Activated CD4-positive, CD25-positive, alpha-beta regulatory T cell (primary cell): ENCODE data around the gene MAX.

Experiments
- DNase-seq, 4 experiments: peaks; one replicate each; lab custom pipeline; 2025; lab: John Stamatoyannopoulos, UW

Gene MAX

DNA sequence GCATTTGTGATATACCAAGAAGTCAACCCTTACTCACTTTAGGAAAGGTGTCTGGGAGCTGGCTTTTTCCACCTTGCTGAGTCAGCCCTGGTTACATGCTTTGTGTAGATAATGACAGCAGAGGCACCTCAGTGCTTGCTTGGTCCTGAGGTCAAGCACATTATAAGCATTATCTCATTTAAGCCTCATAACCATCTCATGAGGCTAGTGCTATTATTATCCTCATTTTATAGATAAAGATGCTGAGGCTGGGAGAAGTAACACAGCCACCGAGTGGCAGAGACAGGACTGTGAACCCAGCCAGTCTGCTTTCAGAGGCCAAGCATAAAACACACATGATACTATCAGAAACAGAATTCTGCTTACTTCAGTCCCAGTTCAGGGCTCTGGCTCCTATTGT, 29.4 kb downstream of the MAX start:
- DNase-seq: no peak

DNA sequence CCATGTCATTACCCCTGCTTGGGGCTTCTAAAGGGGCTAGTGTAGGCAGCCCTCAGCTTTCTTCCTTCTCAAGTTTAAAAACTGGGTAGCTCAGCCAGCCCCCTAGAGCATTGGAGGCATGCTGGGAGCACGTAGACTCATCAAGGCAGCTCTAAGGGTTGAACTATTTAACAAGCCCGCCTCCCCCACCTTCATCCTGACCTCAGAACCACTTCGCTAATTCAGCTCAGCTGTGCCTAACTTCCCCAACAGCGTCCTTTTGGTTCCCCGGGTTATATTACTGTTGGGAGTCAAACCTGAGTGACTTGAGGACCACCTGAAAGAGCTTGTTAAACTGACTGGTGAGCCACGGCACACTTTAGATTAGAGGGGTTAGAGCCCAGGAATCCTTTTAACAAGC, 30.1 kb downstream of the MAX start:
- no peak for DNase-seq

DNA sequence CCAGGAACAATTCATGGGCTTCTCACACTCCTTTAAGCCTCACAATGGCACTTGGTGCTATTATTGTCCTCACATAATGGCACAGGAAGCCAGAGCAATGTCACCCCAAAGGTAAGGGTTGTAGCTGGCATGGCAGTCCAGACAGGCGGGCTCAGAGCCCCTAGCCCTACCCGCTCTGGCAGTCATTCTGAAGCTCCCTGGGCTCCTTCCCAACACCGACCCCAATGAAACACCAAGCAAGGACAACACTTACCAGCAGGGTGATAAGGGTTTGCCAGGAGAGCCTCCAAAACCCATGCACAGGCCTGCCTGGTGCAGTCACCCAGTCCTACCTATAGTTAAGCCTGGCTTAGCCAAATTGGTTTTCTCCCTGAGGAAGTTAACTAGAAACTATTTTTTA, 30.8 kb downstream of the MAX start:
- no peak for DNase-seq

DNA sequence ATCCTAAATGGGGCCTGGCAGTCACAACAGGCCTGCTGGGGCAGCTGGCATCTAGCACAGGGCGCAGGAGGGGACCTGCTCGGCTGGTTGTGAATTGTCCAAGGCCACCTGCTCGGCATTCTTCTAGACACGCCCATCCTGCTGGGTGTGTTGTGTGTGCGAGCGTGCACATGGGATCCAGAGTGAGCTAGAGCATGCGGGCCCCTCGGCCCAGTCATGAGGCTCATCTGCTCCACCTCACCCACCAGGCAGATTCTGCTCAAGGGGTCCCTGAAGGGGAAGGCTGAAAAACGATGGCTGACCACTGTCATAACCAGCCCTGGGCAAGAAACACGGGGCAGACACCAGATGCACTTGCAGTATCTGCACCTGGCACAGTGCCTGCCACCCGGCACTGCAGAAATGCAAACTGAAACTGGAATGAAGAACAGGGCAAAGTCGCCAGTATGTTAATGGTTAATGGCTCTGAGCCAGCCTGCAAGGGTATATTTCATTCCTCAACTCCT, 31.8 kb downstream of the MAX start:
- DNase-seq: no peak

DNA sequence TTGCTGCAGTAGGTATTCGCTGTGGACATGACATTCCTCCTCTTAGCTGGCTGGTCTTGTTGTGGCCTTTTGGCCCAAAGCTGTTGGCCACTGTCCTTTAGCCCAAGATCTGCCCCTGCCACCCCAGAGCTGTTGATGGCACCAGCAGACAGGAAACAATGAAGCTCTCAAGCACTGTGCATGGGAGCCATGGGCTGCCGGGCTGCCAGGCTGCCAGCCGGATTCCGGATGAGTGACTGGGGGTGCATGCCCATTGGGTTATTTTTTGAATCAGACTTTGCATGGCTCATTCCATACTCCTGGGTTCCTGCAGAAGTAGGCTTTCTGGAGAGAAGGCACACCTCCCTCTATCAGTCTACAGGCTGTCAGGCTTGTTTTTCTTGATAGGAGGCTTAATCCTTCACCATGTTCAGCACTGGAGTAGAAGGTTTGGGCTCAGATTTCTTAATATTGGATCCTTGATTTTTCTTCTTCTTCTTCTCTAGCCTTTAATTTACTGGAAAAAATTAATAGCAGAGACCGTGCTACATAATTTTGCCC, 32.4 kb downstream of the MAX start:
- no peak for DNase-seq

DNA sequence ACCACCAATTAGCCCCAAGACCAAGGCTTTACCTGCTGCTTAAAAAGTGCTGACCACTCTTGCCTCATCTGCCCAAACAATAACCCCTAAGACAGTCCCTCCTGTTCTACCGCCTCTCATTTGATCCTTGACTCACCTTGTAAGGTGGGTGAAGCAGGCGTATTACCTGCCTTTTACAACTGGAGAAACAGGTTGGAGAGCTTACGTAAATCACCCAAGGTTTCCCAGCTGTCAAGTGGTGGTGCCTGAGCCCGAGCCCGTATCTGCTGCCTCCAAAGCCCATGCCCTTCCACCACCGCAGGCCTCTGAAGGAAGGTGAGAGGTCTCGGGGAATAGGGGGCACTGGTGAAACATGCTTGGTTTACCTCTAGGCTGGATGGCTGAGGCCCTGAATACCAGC, 36.6 kb downstream of the MAX start:
- DNase-seq: no peak

DNA sequence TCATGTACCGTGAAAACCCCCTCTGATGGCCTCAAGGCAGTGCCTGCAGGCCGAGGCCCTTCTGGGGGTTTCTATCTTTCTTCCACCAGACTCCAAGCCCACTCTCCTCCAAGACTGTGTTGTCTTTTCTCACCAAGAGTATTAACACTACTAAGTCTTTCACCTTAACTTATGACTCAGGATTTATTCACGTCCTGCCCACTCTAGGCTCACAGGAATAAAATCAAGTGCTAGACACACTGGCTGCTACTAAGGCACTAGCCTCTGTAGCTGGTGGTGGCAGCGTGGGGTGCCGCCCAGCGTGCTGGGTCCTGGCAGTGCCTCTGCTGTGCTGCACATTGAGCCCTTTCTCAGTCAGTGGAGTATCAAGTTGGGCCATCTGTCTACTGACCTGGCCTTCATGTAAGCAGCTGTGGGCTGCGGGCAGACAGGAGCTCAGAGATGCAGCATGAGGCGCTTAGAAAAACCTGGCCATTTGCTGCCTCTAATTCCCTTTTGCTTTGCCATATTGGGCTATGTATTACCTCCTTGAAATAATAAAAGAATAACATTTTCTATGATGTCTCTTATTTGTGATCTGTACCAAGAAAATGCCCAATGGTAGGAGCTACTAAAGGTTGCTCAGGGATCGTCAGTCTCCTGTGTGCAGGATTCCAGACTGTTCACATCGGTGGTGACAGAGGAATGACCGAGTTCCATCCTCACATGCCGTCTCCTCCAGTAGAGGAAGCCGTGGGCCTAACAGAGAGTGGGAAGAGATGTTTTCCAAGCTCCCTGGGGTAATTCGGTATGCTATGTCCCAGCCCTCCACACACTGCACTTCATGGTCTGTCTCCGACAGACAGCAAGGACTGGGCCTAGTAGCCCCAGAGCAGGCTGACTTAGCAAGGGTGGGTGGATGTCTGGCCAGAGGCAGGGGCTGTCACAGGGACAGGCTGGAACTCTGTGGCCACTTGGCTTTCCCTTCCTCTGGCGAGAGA, 39.9 kb downstream of the MAX start:
- DNase-seq: no peak

DNA sequence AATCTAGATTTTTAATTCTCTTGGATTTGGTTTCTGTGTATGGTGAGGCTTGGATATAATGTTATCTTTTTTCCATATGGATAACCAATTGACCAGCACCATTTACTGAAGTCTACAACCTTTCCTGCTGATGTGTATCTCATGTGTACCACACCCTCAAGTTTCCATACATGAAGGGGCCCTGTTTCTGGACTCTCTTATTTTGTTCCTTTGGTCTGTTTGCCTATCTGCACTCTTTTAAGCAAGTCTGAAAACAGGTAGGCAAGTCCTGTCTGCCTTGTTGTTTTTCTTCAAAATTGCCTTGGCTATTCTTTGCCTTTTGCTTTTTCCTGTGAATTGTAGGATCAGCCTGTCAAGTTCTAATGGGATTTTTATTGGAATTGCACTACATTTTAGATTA, 44.6 kb downstream of the MAX start:
- DNase-seq: no peak

DNA sequence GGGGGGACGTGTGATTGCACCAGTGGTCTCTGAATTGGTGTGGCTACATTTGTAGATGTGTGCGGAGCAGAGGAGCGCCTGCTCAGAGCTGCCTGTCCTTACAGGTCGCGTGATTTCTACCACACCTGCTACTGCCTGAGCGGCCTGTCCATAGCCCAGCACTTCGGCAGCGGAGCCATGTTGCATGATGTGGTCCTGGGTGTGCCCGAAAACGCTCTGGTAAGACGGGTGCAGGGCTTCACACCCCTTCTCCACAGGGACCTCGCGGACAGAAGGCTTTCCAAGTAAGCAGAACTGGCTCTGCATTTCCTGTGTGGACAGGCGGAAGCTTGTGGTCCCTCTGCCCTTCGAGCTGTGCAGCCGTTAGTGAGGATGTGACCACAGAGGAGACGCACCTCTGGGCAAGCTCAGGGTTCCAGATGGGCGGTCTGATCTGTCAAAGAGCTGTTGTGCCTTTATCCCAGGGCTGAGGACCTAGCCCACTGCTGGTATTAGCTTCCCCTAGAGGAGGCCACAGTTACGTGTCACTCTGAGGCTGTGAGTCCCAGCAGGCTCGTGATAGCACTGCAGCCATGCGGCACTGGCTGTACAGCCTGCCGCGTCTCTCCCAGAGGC, 47.7 kb downstream of the MAX start:
- no peak for DNase-seq

DNA sequence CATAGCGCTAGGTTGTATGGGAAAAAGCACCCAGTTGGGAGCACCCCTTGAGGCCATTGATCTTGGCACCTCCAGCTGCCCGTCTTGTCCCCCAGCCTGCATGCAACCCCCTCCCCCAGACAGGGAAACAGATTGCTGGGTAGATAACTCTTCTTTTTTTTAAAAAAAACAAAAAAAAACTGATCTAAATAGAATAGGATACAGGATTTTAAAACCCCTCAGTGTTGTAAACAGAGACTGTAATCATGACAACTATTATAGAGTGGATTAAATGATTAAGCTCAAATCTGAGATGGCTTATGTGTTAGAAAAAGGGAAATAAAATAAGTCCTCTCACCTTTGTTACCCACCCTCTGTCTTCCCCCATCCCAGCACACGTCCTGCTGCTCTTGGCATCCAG, 48.9 kb downstream of the MAX start:
- DNase-seq: no peak

DNA sequence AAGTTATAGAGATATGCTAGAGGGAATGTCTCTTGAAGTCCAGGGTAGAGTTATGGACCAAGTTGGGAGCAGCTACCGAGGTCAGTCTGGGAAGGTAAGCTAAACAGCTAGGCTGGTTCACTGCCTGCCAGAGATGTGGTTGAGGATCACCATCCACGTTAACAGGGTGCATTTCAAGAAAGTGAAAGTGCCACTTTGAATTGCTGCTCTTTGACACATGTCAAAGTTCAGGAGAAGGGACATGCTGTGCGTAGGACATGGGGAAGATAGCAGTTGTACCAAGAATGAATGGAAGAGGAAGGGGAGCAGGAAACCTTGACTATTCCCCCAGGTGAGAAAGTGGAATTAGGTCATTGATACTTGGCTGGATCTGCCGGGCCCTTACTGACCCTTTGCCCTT, 49.5 kb downstream of the MAX start:
- no peak for DNase-seq

DNA sequence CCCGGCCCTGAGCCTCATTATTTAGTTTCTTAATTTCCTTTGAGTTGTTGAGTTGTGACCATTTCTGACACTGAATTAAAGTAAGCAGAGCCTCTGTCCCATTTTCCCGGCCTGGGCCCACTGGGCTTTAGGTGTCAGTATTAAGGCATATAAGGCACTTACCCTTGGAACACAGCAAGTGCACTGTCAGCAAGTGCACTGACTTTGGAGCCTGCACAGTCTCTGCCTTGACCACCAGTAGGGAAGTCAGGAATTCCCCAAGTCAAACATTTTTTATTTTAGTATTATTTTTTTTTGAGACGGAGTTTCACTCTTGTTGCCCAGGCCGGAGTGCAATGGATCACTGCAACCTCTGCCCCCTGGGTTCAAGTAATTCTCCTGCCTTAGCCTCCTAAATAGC, 56.6 kb downstream of the MAX start:
- DNase-seq: no peak

DNA sequence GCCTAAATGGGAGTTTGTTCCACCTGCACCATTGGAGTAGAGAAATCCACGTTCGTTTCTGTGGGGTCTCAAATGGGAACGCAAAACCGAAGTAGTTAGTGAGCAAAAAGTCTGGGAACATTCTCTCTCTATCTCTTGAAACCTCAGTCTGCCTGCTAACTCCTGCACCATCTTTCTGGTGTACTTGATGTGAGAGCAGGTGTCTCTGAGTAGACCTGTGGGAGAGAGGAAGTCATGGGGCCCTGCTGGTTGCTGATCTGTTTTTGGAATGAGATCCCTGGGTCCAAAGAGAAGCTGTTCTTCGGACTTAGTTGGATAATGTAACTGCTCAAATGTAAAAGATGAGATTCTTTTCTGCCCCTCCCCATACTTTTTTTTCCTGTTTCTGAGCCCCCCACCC, 57.3 kb downstream of the MAX start:
- DNase-seq: no peak

DNA sequence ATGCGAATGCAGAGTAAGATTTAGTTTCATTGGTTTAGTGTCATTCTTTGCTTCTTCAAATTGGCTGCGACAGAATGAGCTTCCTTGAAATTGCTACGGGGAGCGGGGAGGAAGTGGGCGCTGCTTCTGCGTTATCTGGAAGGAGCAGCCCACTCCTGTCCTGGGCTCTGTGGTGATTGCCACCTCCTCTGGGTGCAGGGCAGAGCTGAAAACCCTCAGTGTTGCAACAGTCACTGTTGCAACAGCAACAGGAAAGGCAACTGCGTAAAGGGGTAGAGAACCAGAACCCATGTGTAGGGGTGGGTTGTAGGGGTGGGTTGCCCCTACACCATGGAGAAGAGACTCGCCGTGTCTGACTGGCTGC, 57.7 kb downstream of the MAX start:
- no peak for DNase-seq

DNA sequence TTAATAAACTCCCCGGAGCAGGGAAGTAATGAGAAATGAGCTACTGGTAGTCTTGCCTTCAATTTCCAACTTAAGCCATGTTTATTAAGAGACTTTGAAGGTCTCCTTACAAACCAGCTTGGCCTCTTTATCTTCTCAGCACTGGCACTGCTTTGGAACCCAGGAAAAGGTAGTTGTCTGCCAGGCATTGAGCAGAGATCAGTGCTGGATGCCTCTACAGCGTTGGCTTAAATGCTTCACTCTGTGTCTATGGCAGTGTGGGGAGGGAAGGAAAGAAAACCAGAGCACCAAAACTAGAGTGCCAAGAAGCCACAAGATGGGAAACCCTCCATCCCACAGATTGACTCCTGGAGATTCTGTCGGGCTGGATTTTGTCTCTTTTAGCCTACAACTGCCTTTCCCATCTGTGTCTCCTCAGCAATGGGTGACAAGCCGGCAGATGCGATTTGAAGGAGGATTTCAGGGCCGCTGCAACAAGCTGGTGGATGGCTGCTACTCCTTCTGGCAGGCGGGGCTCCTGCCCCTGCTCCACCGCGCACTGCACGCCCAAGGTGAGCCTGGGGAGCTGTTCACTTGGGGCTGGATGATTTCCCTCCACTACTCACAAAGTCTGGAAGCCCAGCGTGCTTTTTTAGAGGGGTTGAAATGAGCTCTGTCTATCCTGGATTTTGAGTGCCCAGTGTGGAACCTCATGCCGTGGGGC, 58.3 kb downstream of the MAX start:
- DNase-seq: no peak

DNA sequence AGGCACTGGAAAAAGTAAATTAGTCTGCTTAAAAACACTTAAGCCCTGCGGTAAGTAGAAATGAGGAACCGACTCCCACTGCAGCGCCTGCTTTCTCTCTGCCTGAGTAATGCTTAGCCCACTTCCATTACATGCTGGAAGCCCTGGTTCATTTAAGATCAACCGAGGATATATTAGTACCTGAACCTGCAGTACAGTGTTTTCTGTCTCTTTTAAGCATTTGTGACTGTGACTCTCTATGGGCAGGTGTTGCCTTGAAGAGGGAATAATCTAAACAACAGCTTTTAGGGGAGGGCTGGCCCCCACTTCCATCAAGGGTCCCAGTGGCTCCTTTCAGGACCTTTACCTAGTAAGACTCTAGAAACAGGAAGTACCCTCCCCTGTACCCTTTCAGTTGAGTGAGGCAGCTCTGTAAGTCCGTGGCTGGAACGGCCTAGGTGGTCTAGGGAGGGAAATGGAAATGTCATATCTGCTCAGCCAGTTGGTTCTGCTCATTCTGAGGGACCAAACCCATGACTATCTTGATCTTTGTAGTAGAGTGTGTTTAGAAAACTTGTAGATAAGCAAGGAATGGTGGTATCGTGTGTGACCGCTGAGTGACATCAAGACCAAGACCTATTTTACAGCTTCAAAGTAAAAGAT, 59.5 kb downstream of the MAX start:
- DNase-seq: no peak

DNA sequence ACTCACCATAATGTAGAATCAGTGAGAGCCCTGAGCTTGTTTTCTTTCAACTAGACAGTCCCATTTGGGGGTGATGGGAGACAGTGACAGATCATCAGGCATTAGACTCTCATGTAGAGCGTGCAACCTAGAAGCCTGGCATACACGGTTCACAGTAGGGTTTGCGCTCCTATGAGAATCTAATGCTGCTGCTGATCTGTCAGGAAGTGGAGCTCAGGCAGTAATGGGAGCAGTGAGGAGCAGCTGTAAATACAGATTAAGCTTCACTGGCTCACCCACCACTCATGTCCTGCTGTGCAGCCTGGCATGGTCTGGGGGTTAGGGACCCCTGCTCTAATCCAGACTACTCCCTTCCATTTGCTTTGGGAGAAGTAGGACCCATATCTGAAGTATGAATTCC, 60.0 kb downstream of the MAX start:
- DNase-seq: no peak

DNA sequence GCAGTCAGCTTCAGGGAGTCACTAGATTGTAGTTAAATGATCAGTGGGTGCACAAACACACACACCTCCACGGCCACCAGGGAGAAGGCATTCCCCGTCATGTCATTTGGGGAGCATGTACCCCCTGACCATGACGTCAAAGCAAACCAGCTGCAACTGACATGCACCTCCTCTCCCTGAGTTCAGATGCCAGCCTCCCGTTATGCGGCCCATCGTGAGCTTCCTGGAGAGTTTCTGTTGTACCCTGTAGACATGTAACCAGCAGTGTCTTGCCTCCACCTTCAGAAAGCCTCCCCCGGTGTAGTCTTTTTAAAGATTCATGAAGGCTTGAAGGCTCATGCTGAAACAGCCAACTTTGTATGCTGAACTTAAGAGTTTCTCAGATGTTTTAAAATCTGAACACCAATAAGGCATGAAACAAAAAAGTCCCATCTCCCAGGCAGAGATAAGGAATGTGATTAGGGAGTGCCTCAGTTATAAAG, 60.8 kb downstream of the MAX start:
- no peak for DNase-seq

DNA sequence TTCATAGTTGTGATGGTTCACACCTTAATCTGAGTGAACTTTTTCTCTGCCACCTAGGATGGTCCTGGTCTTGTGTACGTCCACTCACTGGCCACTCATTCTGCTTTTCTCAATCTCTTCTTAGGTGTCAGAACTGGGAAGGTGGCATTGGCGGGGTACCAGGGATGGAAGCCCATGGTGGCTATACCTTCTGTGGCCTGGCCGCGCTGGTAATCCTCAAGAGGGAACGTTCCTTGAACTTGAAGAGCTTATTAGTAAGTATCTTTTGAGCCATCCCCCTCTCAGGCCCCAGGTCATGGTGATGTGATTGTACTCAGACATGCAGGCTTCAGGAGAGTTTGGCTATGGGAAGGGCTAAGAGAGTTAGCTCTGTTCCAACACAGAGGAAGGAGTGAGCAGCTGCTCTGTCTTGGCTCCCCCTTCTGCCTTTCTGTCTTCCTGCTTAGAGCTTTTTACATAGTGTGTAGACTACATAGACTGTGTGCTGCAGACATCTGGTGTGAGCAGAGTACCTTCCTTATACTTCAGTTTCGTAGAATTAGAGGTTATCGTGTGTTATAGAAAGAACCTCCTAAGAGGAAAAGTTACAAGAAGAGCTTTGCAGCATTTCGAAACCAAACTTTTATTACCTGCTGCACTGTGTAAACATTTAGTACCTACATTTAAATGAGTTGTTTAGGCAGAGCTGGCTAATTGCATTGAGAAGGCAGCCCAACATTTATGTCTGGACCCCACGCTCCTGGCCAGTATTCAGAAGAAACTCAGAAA, 61.5 kb downstream of the MAX start:
- DNase-seq: no peak

DNA sequence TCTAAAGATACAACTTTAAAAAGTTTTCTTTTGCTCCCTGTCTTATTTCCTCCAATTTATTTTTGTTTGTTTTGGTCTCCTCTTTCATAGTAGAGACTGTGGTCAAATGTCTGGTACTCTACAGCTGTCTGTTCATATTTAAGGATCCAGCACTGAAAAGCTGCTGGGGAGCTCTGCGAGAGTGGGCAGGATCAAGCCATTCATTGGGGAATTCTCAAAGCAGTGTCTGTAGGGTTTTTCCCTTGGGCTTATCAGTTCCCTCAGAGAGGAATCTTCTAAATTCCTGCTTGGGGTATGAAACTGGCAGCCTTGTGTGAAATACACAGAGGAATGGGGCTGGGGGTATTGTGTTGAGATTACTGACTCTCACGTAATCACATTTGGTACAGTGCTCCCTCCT, 63.4 kb downstream of the MAX start:
- DNase-seq: no peak

DNA sequence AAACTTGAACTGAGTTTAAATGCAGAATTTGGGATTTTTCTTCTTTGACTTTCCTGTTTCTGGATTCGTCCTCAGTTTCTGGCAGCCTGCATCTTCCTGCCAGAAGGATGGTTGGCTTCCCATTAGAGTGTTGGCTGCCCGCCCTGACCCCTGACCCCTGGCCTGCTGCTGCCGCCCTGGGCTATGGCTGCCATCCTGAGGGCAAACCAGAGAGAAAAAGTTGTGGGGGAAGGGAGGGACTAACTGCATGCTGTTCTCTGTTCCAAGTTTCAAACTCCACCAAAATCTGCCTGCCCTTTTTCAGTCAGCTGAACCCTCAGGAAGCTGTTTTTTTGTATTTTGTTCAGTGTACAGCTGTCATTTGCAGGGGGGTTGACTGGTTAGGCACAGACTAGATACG, 67.3 kb downstream of the MAX start:
- DNase-seq: no peak
